ENCODE results near the gene COL23A1.
"Not testable (repeated sequence)": the region's sequence is repeated elsewhere in the genome, so short reads cannot be mapped to it uniquely, and the experiment has no call there.

The COL23A1 gene

GRCh38 chr5:178304016-178304415 lies 286.2 kb downstream of the COL23A1 start:
- Mint-ChIP-seq H3K9me3 (peaks cover 0 to 3% of the 10 kb centered on the region in 2 donors), H3K4me1 (ENCODE audit: low read depth in 2 of 2) (peaks cover 3 to 5% of the 10 kb centered on the region in 2 donors), H3K36me3 (ENCODE audit: insufficient read depth) (peaks cover 3% of the 10 kb centered on the region), H3K4me3 (no peak overlapping the region), H3K27ac (no peak overlapping the region), H3K27me3 (peaks cover 23 to 35% of the 10 kb centered on the region in 2 donors)
- ATAC-seq (replicated peaks): no peak
- no peak for DNase-seq

- H3K4me3 Mint-ChIP-seq; H3K36me3 Mint-ChIP-seq (ENCODE audit: insufficient read depth); H3K27ac Mint-ChIP-seq; H3K9me3 Mint-ChIP-seq; DNase-seq; H3K4me1 Mint-ChIP-seq (ENCODE audit: low read depth in 2 of 2); ATAC-seq (replicated peaks): not testable (repeated sequence)
- peaks cover 23 to 32% of the 10 kb centered on the region in 2 donors for H3K27me3 Mint-ChIP-seq
Measured at GRCh38 chr5:178302321-178302720, 287.9 kb downstream of the COL23A1 start.

GRCh38 chr5:178301641-178302040 lies 288.6 kb downstream of the COL23A1 start:
- Mint-ChIP-seq H3K36me3 (ENCODE audit: insufficient read depth) (peaks cover 3% of the 10 kb centered on the region), H3K27me3 (peaks cover 23 to 25% of the 10 kb centered on the region in 2 donors), H3K4me3 (no peak overlapping the region), H3K4me1 (ENCODE audit: low read depth in 2 of 2) (peaks cover 3 to 5% of the 10 kb centered on the region in 2 donors), H3K27ac (no peak overlapping the region), H3K9me3 (peaks cover 0 to 3% of the 10 kb centered on the region in 2 donors)
- ATAC-seq (replicated peaks) (no peak), DNase-seq (no peak)

GRCh38 chr5:178298283-178298807 lies 291.8 kb downstream of the COL23A1 start:
- no peak overlapping the region for H3K27ac Mint-ChIP-seq
- no peak for DNase-seq
- H3K4me3 Mint-ChIP-seq: no peak overlapping the region
- no peak for ATAC-seq (replicated peaks)
- H3K36me3 Mint-ChIP-seq (ENCODE audit: insufficient read depth): peaks cover 3% of the 10 kb centered on the region
- peaks cover 12 to 17% of the 10 kb centered on the region in 2 donors for H3K27me3 Mint-ChIP-seq
- peaks cover 3 to 7% of the 10 kb centered on the region in 2 donors for H3K9me3 Mint-ChIP-seq
- no peaks in the 10 kb centered on the region for H3K4me1 Mint-ChIP-seq (ENCODE audit: low read depth in 2 of 2)

GRCh38 chr5:178297751-178298150 lies 292.4 kb downstream of the COL23A1 start:
- H3K4me3 Mint-ChIP-seq: no peak overlapping the region
- DNase-seq: no peak
- no peak for ATAC-seq (replicated peaks)
- H3K27me3 Mint-ChIP-seq: peaks cover 18 to 23% of the 10 kb centered on the region in 2 donors
- H3K9me3 Mint-ChIP-seq: peaks cover 3 to 7% of the 10 kb centered on the region in 2 donors
- no peaks in the 10 kb centered on the region for H3K4me1 Mint-ChIP-seq (ENCODE audit: low read depth in 2 of 2)
- no peak overlapping the region for H3K27ac Mint-ChIP-seq
- H3K36me3 Mint-ChIP-seq (ENCODE audit: insufficient read depth): peaks cover 3% of the 10 kb centered on the region

GRCh38 chr5:178296066-178296465 lies 294.1 kb downstream of the COL23A1 start:
- no peak for DNase-seq
- Mint-ChIP-seq H3K9me3 (peaks cover 1 to 7% of the 10 kb centered on the region in 2 donors), H3K4me1 (ENCODE audit: low read depth in 2 of 2) (no peaks in the 10 kb centered on the region), H3K36me3 (ENCODE audit: insufficient read depth) (no peaks in the 10 kb centered on the region), H3K27me3 (peaks cover 27 to 32% of the 10 kb centered on the region in 2 donors), H3K27ac (no peak overlapping the region), H3K4me3 (no peak overlapping the region)
- no peak for ATAC-seq (replicated peaks)

GRCh38 chr5:178295589-178295988 lies 294.6 kb downstream of the COL23A1 start:
- no peak overlapping the region for H3K27ac Mint-ChIP-seq
- no peaks in the 10 kb centered on the region for H3K36me3 Mint-ChIP-seq (ENCODE audit: insufficient read depth)
- peaks cover 32 to 33% of the 10 kb centered on the region in 2 donors for H3K27me3 Mint-ChIP-seq
- DNase-seq (no peak), ATAC-seq (replicated peaks) (no peak)
- H3K9me3 Mint-ChIP-seq: peaks cover 0 to 7% of the 10 kb centered on the region in 2 donors
- H3K4me1 Mint-ChIP-seq (ENCODE audit: low read depth in 2 of 2): no peaks in the 10 kb centered on the region
- H3K4me3 Mint-ChIP-seq: no peak overlapping the region

GRCh38 chr5:178293815-178294214 lies 296.4 kb downstream of the COL23A1 start:
- peaks cover 0 to 7% of the 10 kb centered on the region in 2 donors for H3K9me3 Mint-ChIP-seq
- H3K4me1 Mint-ChIP-seq (ENCODE audit: low read depth in 2 of 2): no peaks in the 10 kb centered on the region
- no peak for ATAC-seq (replicated peaks)
- no peak overlapping the region for H3K4me3 Mint-ChIP-seq
- DNase-seq: no peak
- peaks cover 50% of the 10 kb centered on the region in 2 donors for H3K27me3 Mint-ChIP-seq
- no peak overlapping the region for H3K27ac Mint-ChIP-seq
- no peaks in the 10 kb centered on the region for H3K36me3 Mint-ChIP-seq (ENCODE audit: insufficient read depth)

GRCh38 chr5:178293400-178293799 lies 296.8 kb downstream of the COL23A1 start:
- Mint-ChIP-seq H3K4me3 (no peak overlapping the region), H3K36me3 (ENCODE audit: insufficient read depth) (no peaks in the 10 kb centered on the region), H3K27ac (peak overlapping the region in 1 of 2 donors; percentile 57), H3K9me3 (peaks cover 0 to 7% of the 10 kb centered on the region in 2 donors), H3K27me3 (peaks cover 52 to 54% of the 10 kb centered on the region in 2 donors), H3K4me1 (ENCODE audit: low read depth in 2 of 2) (no peaks in the 10 kb centered on the region)
- no peak for ATAC-seq (replicated peaks)
- DNase-seq: no peak

- H3K27ac Mint-ChIP-seq: peak overlapping the region in 1 of 2 donors; percentile 57
- no peak overlapping the region for H3K4me3 Mint-ChIP-seq
- no peaks in the 10 kb centered on the region for H3K36me3 Mint-ChIP-seq (ENCODE audit: insufficient read depth)
- DNase-seq (no peak), ATAC-seq (replicated peaks) (no peak)
- H3K4me1 Mint-ChIP-seq (ENCODE audit: low read depth in 2 of 2): no peaks in the 10 kb centered on the region
- peaks cover 0 to 7% of the 10 kb centered on the region in 2 donors for H3K9me3 Mint-ChIP-seq
- H3K27me3 Mint-ChIP-seq: peaks cover 57 to 60% of the 10 kb centered on the region in 2 donors
Measured at GRCh38 chr5:178292826-178293205, 297.4 kb downstream of the COL23A1 start.

GRCh38 chr5:178291969-178292825 lies 298.0 kb downstream of the COL23A1 start:
- Mint-ChIP-seq H3K4me3 (no peak overlapping the region), H3K27me3 (peaks cover 62 to 66% of the 10 kb centered on the region in 2 donors), H3K36me3 (ENCODE audit: insufficient read depth) (no peaks in the 10 kb centered on the region), H3K27ac (no peak overlapping the region), H3K4me1 (ENCODE audit: low read depth in 2 of 2) (no peaks in the 10 kb centered on the region), H3K9me3 (peaks cover 0 to 7% of the 10 kb centered on the region in 2 donors)
- ATAC-seq (replicated peaks) (no peak), DNase-seq (no peak)

- peaks cover 62 to 67% of the 10 kb centered on the region in 2 donors for H3K27me3 Mint-ChIP-seq
- ATAC-seq (replicated peaks): no peak
- no peak overlapping the region for H3K27ac Mint-ChIP-seq
- no peak for DNase-seq
- no peaks in the 10 kb centered on the region for H3K36me3 Mint-ChIP-seq (ENCODE audit: insufficient read depth)
- peaks cover 0 to 7% of the 10 kb centered on the region in 2 donors for H3K9me3 Mint-ChIP-seq
- H3K4me1 Mint-ChIP-seq (ENCODE audit: low read depth in 2 of 2): no peaks in the 10 kb centered on the region
- H3K4me3 Mint-ChIP-seq: no peak overlapping the region
Measured at GRCh38 chr5:178291161-178291561, 299.0 kb downstream of the COL23A1 start.

GRCh38 chr5:178290376-178290775 lies 299.8 kb downstream of the COL23A1 start:
- H3K27ac Mint-ChIP-seq: no peak overlapping the region
- no peak overlapping the region for H3K4me3 Mint-ChIP-seq
- no peak for DNase-seq
- H3K27me3 Mint-ChIP-seq: peaks cover 62 to 67% of the 10 kb centered on the region in 2 donors
- no peak for ATAC-seq (replicated peaks)
- H3K4me1 Mint-ChIP-seq (ENCODE audit: low read depth in 2 of 2): no peaks in the 10 kb centered on the region
- no peaks in the 10 kb centered on the region for H3K36me3 Mint-ChIP-seq (ENCODE audit: insufficient read depth)
- peaks cover 0 to 2% of the 10 kb centered on the region in 2 donors for H3K9me3 Mint-ChIP-seq

- Mint-ChIP-seq H3K4me1 (ENCODE audit: low read depth in 2 of 2) (no peaks in the 10 kb centered on the region), H3K27ac (no peak overlapping the region), H3K36me3 (ENCODE audit: insufficient read depth) (no peaks in the 10 kb centered on the region), H3K4me3 (no peak overlapping the region), H3K9me3 (no peaks in the 10 kb centered on the region), H3K27me3 (peaks cover 62 to 67% of the 10 kb centered on the region in 2 donors)
- DNase-seq: no peak
- no peak for ATAC-seq (replicated peaks)
Measured at GRCh38 chr5:178289438-178289837, 300.8 kb downstream of the COL23A1 start.

Data from effector memory CD8-positive, alpha-beta T cell (primary cell).